Activated CD8-positive, alpha-beta memory T cell treated with anti-CD3 and anti-CD28 coated beads, Interleukin-2, amount 50 U/mL, for 1 hour (primary cell): ENCODE results near the gene PTGFR.

ENCODE experiments used
- DNase-seq: peaks from one replicate; pipeline ENCODE4 v3.0.0-alpha.2; 2020; ENCODE audit errors: extremely low read depth

PTGFR gene

GRCh38 chr1:78490861-78491450 lies at the start of gene PTGFR:
TSS of gene PTGFR (plus strand) at chr1:78490974. CDS start at chr1:78492744, 1,770 bp downstream.
- no peak for DNase-seq

- no peak for DNase-seq
These were observed 48.9 kb upstream of the PTGFR start for GRCh38 chr1:78441921-78442320.

GRCh38 chr1:78447086-78447485 lies 43.7 kb upstream of the PTGFR start:
- no peak for DNase-seq

- no peak for DNase-seq
These were observed 26.3 kb upstream of the PTGFR start for GRCh38 chr1:78464449-78464891.

- no peak for DNase-seq
These were observed 25.6 kb upstream of the PTGFR start for GRCh38 chr1:78465143-78465542.

GRCh38 chr1:78468521-78468920 lies 22.3 kb upstream of the PTGFR start:
- no peak for DNase-seq

GRCh38 chr1:78469576-78469975 lies 21.2 kb upstream of the PTGFR start:
- no peak for DNase-seq

- no peak for DNase-seq
These were observed 18.7 kb upstream of the PTGFR start for GRCh38 chr1:78471890-78472620.

DNA sequence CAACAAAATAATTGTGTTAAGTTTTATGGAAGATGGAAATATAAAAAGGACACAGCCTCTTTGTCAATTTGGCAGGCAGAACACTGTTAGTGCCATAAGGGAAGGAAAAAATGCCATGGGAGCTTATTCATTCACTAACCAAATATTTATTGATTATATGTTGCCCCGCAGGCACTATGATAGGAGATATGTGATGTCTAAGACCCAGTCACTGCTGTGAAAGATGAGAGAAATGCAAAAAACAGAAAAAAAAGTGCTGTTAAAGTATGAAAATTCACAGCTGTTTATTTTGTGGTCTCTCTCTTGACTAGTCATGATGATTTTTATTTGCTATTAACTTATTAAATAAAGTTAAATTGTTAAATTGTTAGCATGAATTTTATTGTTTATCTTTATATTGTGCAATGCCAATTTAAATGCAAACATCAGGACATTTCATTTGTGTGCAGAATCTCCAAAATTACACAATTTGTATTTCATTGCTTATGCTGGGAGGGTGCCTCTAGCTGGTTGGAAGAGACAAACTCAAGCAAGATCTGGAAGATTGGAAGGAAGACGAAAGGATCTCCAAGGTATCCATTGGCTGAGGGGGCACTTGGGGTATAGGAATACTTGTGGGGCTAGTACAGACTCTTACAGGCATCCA lies 17.8 kb upstream of the PTGFR start:
- DNase-seq, result no peak

GRCh38 chr1:78474092-78474491 lies 16.7 kb upstream of the PTGFR start:
- no peak for DNase-seq

- DNase-seq, result no peak
These were observed 14.7 kb upstream of the PTGFR start for GRCh38 chr1:78475888-78476610.

GRCh38 chr1:78483903-78484302 lies 6.9 kb upstream of the PTGFR start:
- DNase-seq, result no peak

- no peak for DNase-seq
These were observed 787 bp downstream of the PTGFR start for GRCh38 chr1:78491451-78492071.

DNA sequence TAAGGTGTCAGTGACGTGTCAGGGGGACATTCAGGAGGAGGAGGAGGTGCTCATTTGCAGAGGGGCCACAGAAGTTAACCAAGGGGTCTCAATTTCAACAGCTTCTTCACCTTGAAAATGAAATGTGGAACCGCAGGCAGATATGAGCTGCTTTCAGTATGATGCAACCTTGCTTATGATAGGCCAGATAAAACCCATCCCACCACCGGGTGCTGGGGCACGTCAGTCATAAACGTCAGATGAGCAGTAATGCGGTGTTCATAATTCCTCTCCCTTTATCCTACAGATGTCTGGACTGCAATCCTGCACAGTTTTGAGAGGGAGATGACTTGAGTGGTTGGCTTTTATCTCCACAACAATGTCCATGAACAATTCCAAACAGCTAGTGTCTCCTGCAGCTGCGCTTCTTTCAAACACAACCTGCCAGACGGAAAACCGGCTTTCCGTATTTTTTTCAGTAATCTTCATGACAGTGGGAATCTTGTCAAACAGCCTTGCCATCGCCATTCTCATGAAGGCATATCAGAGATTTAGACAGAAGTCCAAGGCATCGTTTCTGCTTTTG lies 1.7 kb downstream of the PTGFR start:
- no peak for DNase-seq

DNA sequence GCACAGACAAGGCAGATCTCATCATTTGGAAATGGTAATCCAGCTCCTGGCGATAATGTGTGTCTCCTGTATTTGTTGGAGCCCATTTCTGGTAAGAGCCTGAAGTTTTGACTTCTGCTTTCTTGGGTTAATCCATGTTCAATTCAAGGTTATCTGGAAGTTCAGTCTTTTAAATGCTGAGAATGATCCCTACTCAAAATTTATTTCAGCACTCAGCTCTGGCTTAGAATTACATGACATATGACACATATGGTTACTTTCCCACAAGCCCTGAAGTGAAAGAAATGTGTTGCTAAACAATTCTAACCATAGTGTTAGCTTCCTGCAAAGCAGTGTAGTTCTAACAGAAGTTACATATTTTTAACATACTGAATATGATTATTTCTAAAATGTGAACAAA lies 2.7 kb downstream of the PTGFR start:
- DNase-seq, result no peak

GRCh38 chr1:78497201-78497600 lies 6.4 kb downstream of the PTGFR start:
- DNase-seq, result no peak

GRCh38 chr1:78500529-78500928 lies 9.8 kb downstream of the PTGFR start:
- no peak for DNase-seq

DNA sequence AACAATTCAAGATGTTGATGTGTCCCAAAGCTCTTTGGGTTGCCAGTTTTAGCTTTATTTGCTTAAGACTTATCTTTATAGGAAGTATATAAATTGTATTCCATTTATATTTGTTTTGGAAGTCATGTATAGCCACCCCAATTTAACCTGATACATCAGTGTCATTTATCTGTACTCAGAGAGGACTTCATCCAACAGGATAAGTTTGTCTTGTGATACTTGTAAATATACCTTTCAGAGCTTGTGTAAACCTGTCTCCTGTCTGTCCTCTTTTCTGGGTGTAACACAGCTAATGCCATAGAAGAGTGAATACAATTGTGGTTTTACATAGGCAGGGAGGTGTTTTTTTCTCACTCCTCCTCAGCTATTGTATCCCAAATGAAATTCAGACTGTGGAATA lies 10.4 kb downstream of the PTGFR start:
- no peak for DNase-seq

DNA sequence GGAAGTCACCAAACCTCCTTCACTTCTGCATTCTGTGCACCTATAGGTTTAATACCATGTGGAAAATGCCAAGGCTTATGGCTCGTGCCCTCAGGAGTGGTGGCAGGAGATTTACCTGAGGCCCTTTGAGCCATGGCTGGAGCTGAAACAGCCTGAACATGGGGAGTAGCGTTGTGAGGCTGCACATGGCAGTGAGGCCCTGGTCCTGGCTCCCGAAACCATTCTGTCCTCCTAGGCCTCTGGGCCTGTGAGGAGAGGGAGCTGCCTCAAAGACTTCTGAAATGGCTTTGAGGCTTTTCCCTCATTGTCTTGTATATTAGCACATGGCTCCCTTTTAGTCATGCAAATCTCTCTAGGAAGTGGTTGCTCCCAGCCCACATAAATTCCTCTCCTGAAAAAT lies 20.6 kb downstream of the PTGFR start:
- DNase-seq, result no peak

DNA sequence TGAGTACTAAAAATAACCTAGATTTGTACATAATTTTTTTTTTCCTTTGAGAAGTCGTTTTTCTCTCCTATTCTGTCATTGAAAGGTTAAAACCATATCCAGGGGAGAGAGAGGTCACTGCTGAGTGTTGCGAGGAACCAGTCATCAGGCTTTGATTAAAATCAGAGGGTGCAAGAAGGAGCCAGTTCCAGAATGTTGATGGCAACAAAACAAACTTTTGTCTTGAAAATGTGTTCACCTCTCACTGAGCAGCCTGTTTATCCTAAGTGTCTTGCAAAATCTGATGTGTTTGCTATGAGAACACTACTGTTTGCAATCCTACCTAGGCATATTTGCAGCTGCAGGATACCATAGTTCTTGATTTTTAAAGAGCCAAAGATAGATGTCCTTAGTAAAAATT lies 25.9 kb downstream of the PTGFR start:
- no peak for DNase-seq

GRCh38 chr1:78519446-78519845 lies 28.7 kb downstream of the PTGFR start:
- no peak for DNase-seq

GRCh38 chr1:78520216-78520615 lies 29.4 kb downstream of the PTGFR start:
- no peak for DNase-seq
